ENCODE data around the gene DGKZ.
A peak's percentile ranks its signal among the peaks of the same experiment; 100 is the strongest.

Gene DGKZ

GRCh38 chr11:46330154-46330553, 17.1 kb upstream of the DGKZ start:
- no peak for DNase-seq

GRCh38 chr11:46330563-46331281, 16.5 kb upstream of the DGKZ start:
- no peak for DNase-seq

- no peak for DNase-seq
These were observed 15.8 kb upstream of the DGKZ start for GRCh38 chr11:46331282-46331984.

- no peak for DNase-seq
These were observed 15.1 kb upstream of the DGKZ start for GRCh38 chr11:46332093-46332567.

GRCh38 chr11:46332568-46333393, 14.5 kb upstream of the DGKZ start:
- no peak for DNase-seq

- DNase-seq, result no peak
These were observed 13.8 kb upstream of the DGKZ start for GRCh38 chr11:46333394-46333947.

GRCh38 chr11:46334211-46334610, 13.1 kb upstream of the DGKZ start:
- no peak for DNase-seq

GRCh38 chr11:46335271-46335670, 12.0 kb upstream of the DGKZ start:
- DNase-seq, result no peak

GRCh38 chr11:46335890-46336562, 11.2 kb upstream of the DGKZ start:
- DNase-seq, result no peak

GRCh38 chr11:46336563-46337180, 10.6 kb upstream of the DGKZ start:
- no peak for DNase-seq

- DNase-seq, result no peak
These were observed 9.5 kb upstream of the DGKZ start for GRCh38 chr11:46337626-46338345.

GRCh38 chr11:46338636-46338987, 8.7 kb upstream of the DGKZ start:
- DNase-seq, result no peak

- DNase-seq, result no peak
These were observed 8.1 kb upstream of the DGKZ start for GRCh38 chr11:46338988-46339666.

- no peak for DNase-seq
These were observed 7.4 kb upstream of the DGKZ start for GRCh38 chr11:46339816-46340215.

GRCh38 chr11:46341454-46341853, 5.8 kb upstream of the DGKZ start:
- DNase-seq, result no peak

GRCh38 chr11:46342239-46342638, 5.0 kb upstream of the DGKZ start:
- DNase-seq, result no peak

- DNase-seq, result no peak
These were observed 3.7 kb upstream of the DGKZ start for GRCh38 chr11:46343520-46343919.

GRCh38 chr11:46345131-46345597, 2.1 kb upstream of the DGKZ start:
- no peak for DNase-seq

- peak; percentile 45 for DNase-seq
These were observed 1.3 kb upstream of the DGKZ start for GRCh38 chr11:46345881-46346484.

- DNase-seq, result no peak
These were observed 511 bp downstream of the DGKZ start for GRCh38 chr11:46347637-46348311.

Data from activated CD4-positive, alpha-beta T cell treated with anti-CD3 and anti-CD28 coated beads, Interleukin-2, amount 50 U/mL, for 16 hours (primary cell).